HEK293 (cell line): ENCODE measurements around the gene ZPLD1.

Experiments used
- CTCF ChIP-seq: fragments of 450-650 bp; formaldehyde crosslinking; IDR thresholded peaks from 2 replicates; pipeline ENCODE4 v1.5.1; 2016; ENCODE audit warnings: missing biosample characterization, missing genetic modification characterization
- HOXA7 ChIP-seq: sonication (generic); formaldehyde crosslinking; IDR thresholded peaks from 2 replicates; pipeline ENCODE4 v1.8.1; 2022; ENCODE audit warnings: missing genetic modification reagents, borderline replicate concordance
- PRDM4 ChIP-seq: fragments of 450-650 bp; formaldehyde crosslinking; IDR thresholded peaks from 2 replicates; pipeline ENCODE4 v1.5.1; 2017; ENCODE audit warnings: missing biosample characterization, missing genetic modification characterization
- REST ChIP-seq: fragments of 450-650 bp; formaldehyde crosslinking; IDR thresholded peaks from 2 replicates; pipeline ENCODE4 v1.5.1; 2016; ENCODE audit warnings: missing biosample characterization, missing genetic modification characterization
- ZBTB1 ChIP-seq: fragments of 450-650 bp; formaldehyde crosslinking; IDR thresholded peaks from 2 replicates; pipeline ENCODE4 v1.5.1; 2016; ENCODE audit warnings: missing biosample characterization, missing genetic modification characterization
- ZBTB11 ChIP-seq: fragments of 450-650 bp; formaldehyde crosslinking; conservative IDR thresholded peaks from 2 replicates; pipeline ENCODE4 v1.5.1; 2016; ENCODE audit warnings: low read depth, missing biosample characterization, missing genetic modification characterization
- ZFP37 ChIP-seq: fragments of 450-650 bp; formaldehyde crosslinking; IDR thresholded peaks from 2 replicates; pipeline ENCODE4 v1.5.1; 2016; ENCODE audit warnings: missing biosample characterization, missing genetic modification characterization
- ZNF10 ChIP-seq: fragments of 450-650 bp; formaldehyde crosslinking; IDR thresholded peaks from 2 replicates; pipeline ENCODE4 v1.5.1; 2017; ENCODE audit warnings: missing biosample characterization, missing genetic modification characterization
- ZNF157 ChIP-seq: fragments of 450-650 bp; formaldehyde crosslinking; IDR thresholded peaks from 2 replicates; pipeline ENCODE4 v1.5.1; 2016; ENCODE audit warnings: missing biosample characterization, missing genetic modification characterization
- ZNF280D ChIP-seq: fragments of 450-650 bp; formaldehyde crosslinking; IDR thresholded peaks from 2 replicates; pipeline ENCODE4 v1.5.1; 2016; ENCODE audit warnings: missing biosample characterization, missing genetic modification characterization
- ZNF76 ChIP-seq: fragments of 450-650 bp; formaldehyde crosslinking; IDR thresholded peaks from 2 replicates; pipeline ENCODE4; 2016; ENCODE audit warnings: low read depth, missing biosample characterization, missing genetic modification characterization, borderline replicate concordance

- no peak for TF ChIP-seq CTCF (tag by site-specific recombination)
- no peak for TF ChIP-seq ZNF10 (tag by site-specific recombination)
- TF ChIP-seq ZBTB1 (tag by site-specific recombination), result no peak
- no peak for TF ChIP-seq PRDM4 (tag by site-specific recombination)
- no peak for TF ChIP-seq ZNF280D (tag by site-specific recombination)
- TF ChIP-seq ZBTB11 (tag by site-specific recombination), result no peak
- no peak for TF ChIP-seq HOXA7 (CRISPR knock-in tag)
- no peak for TF ChIP-seq ZFP37 (tag by site-specific recombination)
- no peak for TF ChIP-seq ZNF157 (tag by site-specific recombination)
- TF ChIP-seq ZNF76 (tag by site-specific recombination), result no peak
- no peak for TF ChIP-seq REST (tag by site-specific recombination)
Observed at GRCh38 chr3:102512734-102513504, 78.1 kb downstream of the ZPLD1 start.
